Activated gamma-delta T cell (primary cell): ENCODE results near the gene TPO.

Experiments used
- DNase-seq: peaks from one replicate; lab custom pipeline; 2025; lab: John Stamatoyannopoulos, UW

TPO gene

GRCh38 chr2:1521878-1522830 lies 108.9 kb downstream of the TPO start:
- no peak for DNase-seq

- DNase-seq: no peak
Observed at GRCh38 chr2:1527153-1527992, 114.1 kb downstream of the TPO start.

- DNase-seq: no peak
Observed at GRCh38 chr2:1528273-1529064, 115.2 kb downstream of the TPO start.

GRCh38 chr2:1538663-1539062 lies 125.4 kb downstream of the TPO start:
- no peak for DNase-seq

GRCh38 chr2:1539441-1539840 lies 126.2 kb downstream of the TPO start:
- DNase-seq: no peak

GRCh38 chr2:1539973-1540372 lies 126.7 kb downstream of the TPO start:
- no peak for DNase-seq

GRCh38 chr2:1540481-1540880 lies 127.2 kb downstream of the TPO start:
- DNase-seq: no peak

DNA sequence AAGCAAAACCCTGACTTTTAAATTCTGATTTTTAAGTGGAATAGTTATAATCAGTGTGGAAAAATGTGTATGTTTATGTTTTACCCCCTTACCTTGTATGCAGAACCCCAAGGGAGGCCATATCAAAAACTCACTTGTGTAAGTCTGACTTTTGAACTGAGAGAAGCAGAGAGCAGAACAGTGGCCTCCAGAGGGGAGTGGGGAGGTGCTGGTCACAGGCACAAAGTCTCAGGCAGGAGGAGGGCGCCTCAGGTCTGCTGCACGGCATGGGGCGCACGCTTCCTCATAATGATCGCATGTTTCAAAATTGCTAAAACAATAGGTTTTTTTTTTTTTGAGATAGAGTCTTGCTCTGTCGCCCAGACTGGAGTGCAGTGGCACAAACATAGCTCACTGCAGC lies 127.8 kb downstream of the TPO start:
- DNase-seq: no peak

DNA sequence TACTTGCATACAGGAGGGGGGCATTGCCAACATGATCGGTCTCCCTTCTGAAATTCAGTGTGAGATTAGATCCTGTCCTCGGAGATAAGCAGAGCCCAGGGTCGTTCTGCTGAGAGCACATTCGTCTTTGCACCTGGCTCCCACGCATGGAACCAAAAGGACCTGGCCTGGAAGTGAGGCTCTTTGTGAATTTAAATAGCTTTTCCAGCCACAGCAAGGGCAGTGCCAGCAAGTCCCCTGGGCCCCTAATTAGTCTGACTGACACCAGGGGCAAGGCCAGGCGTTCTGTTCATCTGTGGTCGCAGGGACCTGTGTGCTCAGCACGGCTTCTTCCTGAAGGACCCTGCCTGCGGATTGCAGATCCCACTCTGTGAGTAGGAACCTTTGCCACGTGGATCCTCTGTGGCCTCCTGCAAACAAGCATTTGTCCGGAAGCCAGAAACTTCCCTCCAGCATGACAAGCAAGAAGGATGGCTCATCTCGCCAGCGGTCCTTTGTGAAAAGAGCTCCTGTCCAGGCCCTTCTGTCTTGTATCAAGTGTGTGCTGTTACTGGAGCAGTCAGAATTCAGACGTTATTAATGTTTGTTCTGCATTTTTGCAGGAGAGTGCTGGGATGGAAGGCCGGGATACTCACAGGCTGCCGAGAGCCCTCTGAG lies 128.7 kb downstream of the TPO start:
- no peak for DNase-seq

GRCh38 chr2:1542971-1543370 lies 129.7 kb downstream of the TPO start:
- no peak for DNase-seq

- no peak for DNase-seq
Observed at GRCh38 chr2:1543776-1544477, 130.7 kb downstream of the TPO start.

DNA sequence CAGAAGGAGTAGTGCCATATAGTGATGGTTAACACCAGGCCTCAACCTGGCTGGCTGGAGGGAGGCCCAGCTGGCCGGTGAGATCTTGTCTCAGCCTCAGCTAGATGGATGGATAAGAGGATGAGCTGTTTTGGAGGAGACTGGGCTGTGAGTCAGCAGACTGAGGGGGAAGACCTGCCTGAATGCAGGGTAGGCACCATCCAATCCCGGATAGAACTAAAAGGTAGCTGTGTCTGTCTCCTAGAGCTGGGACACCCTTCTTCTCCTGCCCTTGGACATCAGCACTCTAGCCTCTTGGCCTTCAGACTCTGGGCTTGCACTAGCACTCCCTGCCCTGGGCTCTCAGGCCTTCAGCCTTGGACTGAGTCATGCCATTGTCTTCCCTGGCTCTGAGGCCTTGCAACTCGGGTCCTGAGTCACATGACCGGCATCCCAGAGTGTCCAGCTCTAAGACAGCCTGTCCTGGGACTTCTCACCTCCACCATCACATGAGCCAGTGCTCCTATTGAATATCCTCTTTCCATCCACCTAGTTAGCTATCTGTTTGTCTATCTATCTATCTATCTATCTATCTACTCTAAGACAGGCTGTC lies 131.3 kb downstream of the TPO start:
- DNase-seq: no peak

DNA sequence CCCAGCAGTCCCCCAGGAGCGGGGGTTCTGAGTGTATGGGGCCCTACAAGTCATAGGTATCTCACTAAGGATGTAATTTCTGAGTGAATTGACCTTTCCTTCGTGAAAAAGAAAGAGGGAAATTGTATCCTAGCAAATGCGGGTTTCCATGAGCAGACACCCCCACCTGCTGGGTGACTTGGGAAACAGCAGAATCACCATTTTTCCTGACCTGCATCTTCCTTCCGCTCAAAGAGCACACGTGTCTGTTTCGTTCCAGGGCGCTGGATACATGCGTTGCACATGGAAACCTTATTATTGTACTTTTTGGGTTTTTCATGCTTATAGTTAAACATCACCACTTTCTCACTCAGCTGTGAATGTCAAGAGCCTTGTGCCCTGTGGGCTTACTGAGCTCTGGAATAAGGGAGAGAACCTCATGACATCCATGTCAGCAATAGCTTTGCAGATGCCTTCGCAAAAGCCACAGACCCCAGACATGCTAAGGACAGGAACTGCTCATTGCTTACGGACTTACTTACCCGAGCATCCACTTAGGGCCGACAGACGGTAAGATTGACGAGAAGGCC lies 132.8 kb downstream of the TPO start:
- DNase-seq: no peak

DNA sequence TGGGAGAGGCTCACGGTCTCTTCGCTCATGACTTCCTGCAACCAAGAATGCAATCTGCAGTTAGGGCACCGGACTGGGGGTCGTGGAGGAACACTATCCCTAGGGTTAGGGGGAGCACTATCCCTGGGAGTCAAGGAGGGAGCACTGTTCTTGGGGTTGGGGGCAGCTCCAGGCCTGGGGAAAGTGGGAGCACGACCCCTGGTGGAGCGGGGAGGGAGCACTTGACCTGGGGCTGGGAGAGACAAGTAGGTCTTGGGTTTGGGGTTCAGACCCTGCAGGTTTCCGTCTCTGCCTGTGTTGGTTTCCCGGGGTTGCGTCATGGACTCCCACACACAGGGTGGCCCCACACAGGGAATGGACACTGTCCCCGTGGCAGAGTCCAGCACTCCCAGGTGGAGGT lies 133.6 kb downstream of the TPO start:
- no peak for DNase-seq

DNA sequence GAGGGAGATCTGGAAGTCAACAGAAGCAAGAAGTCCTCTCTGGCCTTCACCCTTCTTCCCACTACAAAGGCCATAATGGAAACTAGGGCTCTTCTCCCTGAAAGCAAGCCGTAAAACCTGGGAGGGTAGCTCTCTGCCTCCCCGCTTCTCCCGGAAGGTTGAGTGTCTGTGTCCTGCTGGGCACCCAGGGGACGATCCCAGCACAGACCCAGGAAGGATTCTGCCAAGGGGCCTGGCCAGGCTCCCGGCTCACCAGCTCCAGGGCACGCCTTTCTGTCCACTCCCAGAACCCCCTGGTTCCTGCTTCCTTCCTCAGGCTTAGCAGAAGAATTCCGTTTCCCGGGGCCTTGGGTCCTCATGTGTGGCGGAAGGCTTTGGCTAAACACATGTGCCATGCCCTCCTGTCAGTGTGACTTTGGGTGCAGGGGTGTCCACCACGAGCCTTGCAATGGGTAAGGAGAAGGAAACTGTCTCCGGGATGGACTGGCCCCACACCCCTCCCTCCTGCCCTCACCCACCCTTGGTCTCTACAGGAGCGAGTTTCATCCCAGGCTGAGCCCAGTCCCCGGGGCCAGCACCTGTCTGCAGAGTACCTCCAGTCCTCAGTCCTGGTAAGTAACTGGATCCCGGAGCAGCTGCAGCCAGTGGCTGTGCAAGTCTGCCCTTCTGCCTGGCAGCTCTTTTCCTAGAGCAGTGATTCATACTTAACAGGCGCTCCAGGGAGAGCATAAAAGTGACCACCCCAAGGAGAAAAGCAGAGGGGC lies 135.8 kb downstream of the TPO start:
- DNase-seq: no peak

- no peak for DNase-seq
Observed at GRCh38 chr2:1550076-1550475, 136.8 kb downstream of the TPO start.

GRCh38 chr2:1550658-1551316 lies 137.5 kb downstream of the TPO start:
- DNase-seq: peak; percentile 33

- no peak for DNase-seq
Observed at GRCh38 chr2:1551905-1552304, 138.6 kb downstream of the TPO start.

DNA sequence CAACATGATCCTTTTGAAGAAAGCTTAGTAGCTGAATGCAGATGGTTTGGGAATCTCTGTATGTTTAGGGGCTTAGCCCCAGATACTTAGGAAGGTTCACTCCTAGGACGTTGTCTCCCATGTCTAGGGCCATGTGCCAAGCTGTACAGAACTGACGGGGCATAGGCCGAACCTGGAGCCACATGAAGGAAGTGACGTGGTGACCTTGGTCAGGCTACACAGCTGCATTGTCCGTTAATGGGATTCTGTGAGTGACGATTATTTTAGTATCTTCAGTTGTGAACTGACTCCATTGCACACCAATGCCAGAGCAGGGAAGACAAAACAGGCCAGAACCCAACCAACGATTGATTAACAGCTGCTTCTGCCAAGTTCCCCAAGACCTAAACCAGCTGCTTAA lies 139.3 kb downstream of the TPO start:
- no peak for DNase-seq
